Body of pancreas (tissue), 4 donors: ENCODE data around the gene HOXB6. TPM values are rescaled to one million over a fixed set of nuclear protein-coding genes. Genes with fewer than 3 reads are reported as not detected.
A peak's percentile ranks its signal among the peaks of the same experiment; 100 is the strongest.

Experiments used
- ATAC-seq: fragments of 150-250 bp; one replicate; pipeline ENCODE4 v1.9.1; 2016
- DNase-seq, 4 donors: peaks; one replicate each; pipeline ENCODE4 v3.0.0-alpha.2; 2019
- H3K27ac ChIP-seq, 4 donors: fragments of 200-600 bp; sonication (generic); 1 replicate in 3 of 4; 2 replicates in 1 of 4; pipeline versions ENCODE4 v1.5.1 to v1.6.1; 2016 to 2019; ENCODE audit warnings: mild to moderate bottlenecking in 1 of 4, mixed read lengths in 1 of 4, moderate library complexity in 1 of 4
- H3K27me3 ChIP-seq, 2 donors: fragments of 200-600 bp; sonication (generic); one replicate each; pipeline ENCODE4 v1.6.0; 2016; ENCODE audit warnings: mild to moderate bottlenecking in 1 of 2
- H3K36me3 ChIP-seq, 2 donors: fragments of 200-600 bp; sonication (generic); replicated peaks in 1 of 2; 2 replicates each; pipeline ENCODE4 v1.5.1; 2016; ENCODE audit warnings: low read depth in 2 of 2; ENCODE audit not compliant: insufficient read depth in 1 of 2
- H3K4me1 ChIP-seq: fragments of 200-600 bp; sonication (generic); one replicate; pipeline ENCODE4 v1.6.0; 2016
- H3K4me3 ChIP-seq, 2 donors: fragments of 200-600 bp; sonication (generic); 1 replicate in 1 of 2; 2 replicates in 1 of 2; pipeline ENCODE4 v1.5.1; 2016 to 2019
- H3K9me3 ChIP-seq, 3 donors: fragments of 200-600 bp; sonication (generic); 1 replicate in 2 of 3; 2 replicates in 1 of 3; pipeline ENCODE4 v1.5.1; 2016
- POLR2A ChIP-seq, 3 donors: fragments of 450-650 bp; IDR thresholded peaks; one replicate each; pipeline ENCODE4 v1.6.1; 2016; ENCODE audit warnings: antibody characterized with exemption in 3 of 3, mild to moderate bottlenecking in 2 of 3
- WGBS, 2 donors: methylation state at CpG; one replicate each; pipeline ENCODE4 v1.1.5; 2017; 5-methylcytosine and 5-hydroxymethylcytosine counted together
- intact Hi-C: fragments of 100-400 bp; cut with DNase I; formaldehyde crosslinking; loops from one replicate; pipeline ENCODE4 v1.15.1; 2023
- total RNA-seq, 2 donors: library from RNA; depleted of rRNA; stranded (reverse); fragments of >200 nt; gene quantifications; one replicate each; pipeline ENCODE4 v1.1.0, GENCODE V29; 2016
- TF ChIP-seq, protein P1 (sequence below), 7 experiments: fragments of 450-650 bp in 4 of 7; fragments of 200-600 bp in 3 of 7; sonication (generic) in 3 of 7; IDR thresholded peaks; one replicate each; pipeline ENCODE4 v1.5.1; 2016 to 2019; ENCODE audit warnings: antibody characterized with exemption in 7 of 7

HOXB6 gene
- total RNA-seq, 2 donors from 2014 or later, result 2.1 to 2.6 TPM

DNA sequence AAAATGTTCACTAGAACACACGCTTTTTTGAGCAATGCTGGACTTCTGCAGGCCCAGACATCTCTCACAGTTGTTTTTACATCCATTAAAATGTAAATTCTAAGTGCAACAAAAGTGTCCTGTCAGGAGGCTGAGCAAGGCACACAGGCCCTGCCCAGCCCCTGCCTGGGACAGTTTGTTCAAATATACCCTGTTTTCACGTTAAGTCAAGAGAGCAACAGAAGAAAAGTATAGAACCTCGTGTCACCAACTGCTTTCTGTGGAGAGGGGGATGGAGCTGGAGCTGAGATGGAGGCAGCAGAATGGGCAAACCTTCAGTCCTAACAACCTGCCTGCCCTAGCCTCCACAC, 55.5 kb downstream of the HOXB6 start:
- intact Hi-C loops, result no loop called here
- no peak for ATAC-seq
- WGBS, 2 donors, result 54 to 64% methylated on average over 3 of the region's 3 CpGs
- H3K27ac ChIP-seq, result no peak overlapping the region
- no peak for DNase-seq
- H3K27me3 ChIP-seq, result peaks cover 0 to 26% of the 10 kb centered on the region in 2 donors
- TF ChIP-seq, protein P1, sequence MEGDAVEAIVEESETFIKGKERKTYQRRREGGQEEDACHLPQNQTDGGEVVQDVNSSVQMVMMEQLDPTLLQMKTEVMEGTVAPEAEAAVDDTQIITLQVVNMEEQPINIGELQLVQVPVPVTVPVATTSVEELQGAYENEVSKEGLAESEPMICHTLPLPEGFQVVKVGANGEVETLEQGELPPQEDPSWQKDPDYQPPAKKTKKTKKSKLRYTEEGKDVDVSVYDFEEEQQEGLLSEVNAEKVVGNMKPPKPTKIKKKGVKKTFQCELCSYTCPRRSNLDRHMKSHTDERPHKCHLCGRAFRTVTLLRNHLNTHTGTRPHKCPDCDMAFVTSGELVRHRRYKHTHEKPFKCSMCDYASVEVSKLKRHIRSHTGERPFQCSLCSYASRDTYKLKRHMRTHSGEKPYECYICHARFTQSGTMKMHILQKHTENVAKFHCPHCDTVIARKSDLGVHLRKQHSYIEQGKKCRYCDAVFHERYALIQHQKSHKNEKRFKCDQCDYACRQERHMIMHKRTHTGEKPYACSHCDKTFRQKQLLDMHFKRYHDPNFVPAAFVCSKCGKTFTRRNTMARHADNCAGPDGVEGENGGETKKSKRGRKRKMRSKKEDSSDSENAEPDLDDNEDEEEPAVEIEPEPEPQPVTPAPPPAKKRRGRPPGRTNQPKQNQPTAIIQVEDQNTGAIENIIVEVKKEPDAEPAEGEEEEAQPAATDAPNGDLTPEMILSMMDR (IDR thresholded peaks at IDR 0.05), result no peak
- no peak for TF ChIP-seq POLR2A (IDR thresholded peaks at IDR 0.05)
- no peaks in the 10 kb centered on the region for H3K36me3 ChIP-seq
- H3K9me3 ChIP-seq, result no peaks in the 10 kb centered on the region
- H3K4me3 ChIP-seq, result no peak overlapping the region
- peaks cover 20% of the 10 kb centered on the region for H3K4me1 ChIP-seq

DNA sequence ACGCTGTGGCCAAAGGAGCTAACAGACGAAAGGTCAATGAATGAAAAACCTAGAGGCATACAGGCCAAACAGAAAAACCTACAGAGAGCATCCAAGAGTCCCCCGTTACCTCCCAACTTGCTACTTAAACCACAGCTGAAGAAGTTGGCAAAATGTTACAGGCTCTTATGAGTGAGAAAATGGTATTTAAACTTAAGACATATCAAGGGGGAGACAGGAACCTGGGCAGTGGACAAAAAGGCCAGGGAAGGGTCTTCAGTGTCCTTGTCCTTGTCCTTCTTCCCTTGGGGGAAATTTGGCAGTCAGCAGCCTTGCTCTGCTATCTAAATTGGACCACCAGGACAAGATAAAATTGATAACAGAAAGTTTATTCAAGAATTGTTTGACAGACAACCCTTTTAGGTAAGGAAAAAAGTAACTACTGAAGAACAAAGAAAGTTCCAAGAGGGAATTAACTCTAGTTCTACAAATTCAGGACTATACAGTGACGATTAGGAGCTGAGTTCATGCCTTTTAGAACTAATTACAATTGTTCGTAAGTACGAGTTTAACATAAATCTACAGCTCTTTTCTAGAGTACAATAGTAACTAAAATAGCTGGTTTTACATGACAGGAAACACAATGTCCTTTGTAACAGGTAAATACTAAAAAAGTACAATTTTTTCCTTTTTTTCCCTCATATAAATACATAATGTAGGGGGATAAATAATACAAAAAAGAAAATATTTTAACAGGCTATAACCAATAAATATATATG, 56.1 kb downstream of the HOXB6 start:
- Histone ChIP-seq H3K4me3 (no peak overlapping the region), H3K27me3 (peaks cover 0 to 31% of the 10 kb centered on the region in 2 donors), H3K4me1 (peaks cover 23% of the 10 kb centered on the region), H3K27ac (peak overlapping the region in 1 of 4 donors; percentile 12), H3K9me3 (no peaks in the 10 kb centered on the region), H3K36me3 (no peaks in the 10 kb centered on the region)
- intact Hi-C loops, result no loop called here
- TF ChIP-seq POLR2A (IDR thresholded peaks at IDR 0.05), result no peak
- TF ChIP-seq, protein P1 (IDR thresholded peaks at IDR 0.05), result no peak
- ATAC-seq, result no peak
- no peak for DNase-seq
- WGBS, 2 donors, result 67 to 72% methylated on average over 6 of the region's 6 CpGs

DNA sequence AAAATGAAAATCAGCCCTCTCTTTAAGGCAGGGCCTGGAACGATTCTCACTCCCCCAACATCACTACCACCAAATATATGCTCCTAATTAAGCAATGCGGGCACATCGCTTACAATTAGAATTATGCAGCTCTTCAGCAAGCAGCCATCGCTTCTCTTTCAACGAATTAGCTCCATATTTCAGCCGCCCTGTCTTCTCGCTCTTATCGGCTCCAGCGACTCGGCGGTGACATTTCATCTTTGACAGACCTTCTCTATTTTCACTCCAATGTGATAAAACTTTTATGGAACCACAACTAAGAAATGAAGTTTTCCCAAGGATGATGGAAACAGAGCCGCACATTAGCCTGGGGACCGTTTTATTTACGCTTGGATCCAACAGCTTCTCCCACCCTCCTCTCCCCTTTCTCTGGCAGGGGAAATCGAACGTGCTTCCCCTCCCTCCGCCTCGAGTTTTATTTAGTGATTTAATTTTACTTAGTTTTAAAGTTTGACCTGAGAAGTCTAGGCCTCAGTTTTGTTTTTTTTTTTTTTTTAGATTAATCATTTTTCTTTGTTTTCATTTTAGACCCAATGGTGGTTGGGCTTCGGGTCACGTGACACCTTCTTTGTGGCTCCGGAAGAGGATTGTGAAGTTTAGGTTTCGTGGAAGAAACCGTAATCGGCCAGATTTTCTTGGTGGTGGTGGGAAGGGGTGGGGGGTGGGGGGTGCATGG, 56.8 kb downstream of the HOXB6 start:
- peak overlapping the region in 1 of 4 donors; percentile 12 for H3K27ac ChIP-seq
- intact Hi-C loops, result no loop called here
- H3K27me3 ChIP-seq, result peaks cover 0 to 34% of the 10 kb centered on the region in 2 donors
- no peaks in the 10 kb centered on the region for H3K9me3 ChIP-seq
- H3K4me3 ChIP-seq, result no peak overlapping the region
- DNase-seq, result no peak
- H3K4me1 ChIP-seq, result peaks cover 31% of the 10 kb centered on the region
- H3K36me3 ChIP-seq, result no peaks in the 10 kb centered on the region
- WGBS, 2 donors, result 34 to 43% methylated on average over 24 of the region's 24 CpGs
- TF ChIP-seq POLR2A (IDR thresholded peaks at IDR 0.05), result no peak
- TF ChIP-seq, protein P1 (IDR thresholded peaks at IDR 0.05), result no peak
- no peak for ATAC-seq

DNA sequence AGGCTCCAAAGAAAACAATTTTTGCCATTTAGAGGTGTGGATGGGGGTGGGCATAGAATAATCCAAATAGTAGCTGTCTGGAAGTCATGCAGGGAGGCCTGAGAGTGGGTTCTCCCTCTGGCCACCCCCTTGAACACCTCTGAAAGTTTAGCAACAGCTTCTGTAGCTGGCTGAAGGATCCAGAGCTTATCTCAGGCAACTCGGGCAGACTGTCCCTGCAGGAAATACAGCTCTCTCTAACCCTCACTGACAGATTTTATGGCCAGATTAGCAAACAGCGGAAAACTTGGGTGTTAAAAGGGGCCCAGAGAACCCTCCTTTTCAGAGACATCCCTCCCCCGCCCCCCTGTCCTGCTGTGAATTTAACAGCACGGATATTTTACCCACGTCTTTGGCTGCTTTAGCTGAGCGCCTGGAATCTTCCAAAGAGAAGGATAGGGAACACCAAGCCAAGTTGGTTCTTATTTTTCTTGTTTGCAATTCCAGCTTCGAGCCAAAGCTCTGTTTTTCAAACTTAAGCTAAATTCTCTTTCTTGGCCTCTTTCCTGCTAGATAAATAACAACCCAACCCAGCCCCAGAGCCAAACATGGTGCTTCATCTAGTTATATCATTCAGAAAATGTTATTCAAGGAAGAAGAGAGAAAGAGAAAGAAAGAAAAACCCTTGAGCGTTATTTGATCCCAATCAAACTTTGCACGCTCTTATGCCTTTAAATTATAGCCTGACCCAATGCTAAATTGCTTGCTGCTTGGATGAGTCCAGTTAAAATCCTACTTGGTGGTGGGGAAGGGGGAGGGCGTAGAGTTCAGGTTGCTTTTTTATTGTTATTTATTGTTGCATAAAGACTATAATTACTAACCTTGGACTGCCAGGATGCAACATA, 57.6 kb downstream of the HOXB6 start:
- H3K36me3 ChIP-seq, result no peaks in the 10 kb centered on the region
- intact Hi-C loops, result no loop called here
- no peak for DNase-seq
- no peak overlapping the region for H3K4me3 ChIP-seq
- TF ChIP-seq POLR2A (IDR thresholded peaks at IDR 0.05), result no peak
- TF ChIP-seq, protein P1 (IDR thresholded peaks at IDR 0.05), result no peak
- peak overlapping the region in 1 of 4 donors; percentile 33 for H3K27ac ChIP-seq
- no peaks in the 10 kb centered on the region for H3K9me3 ChIP-seq
- H3K27me3 ChIP-seq, result peaks cover 0 to 33% of the 10 kb centered on the region in 2 donors
- 48 to 55% methylated on average over 10 of the region's 10 CpGs for WGBS, 2 donors
- no peak for ATAC-seq
- peaks cover 33% of the 10 kb centered on the region for H3K4me1 ChIP-seq
